Eye (tissue), 1 donor: ENCODE results near the gene NTNG2.
"Not testable (repeated sequence)": the region's sequence is repeated elsewhere in the genome, so short reads cannot be mapped to it uniquely, and the experiment has no call there.

Experiments
- DNase-seq: peaks from one replicate; pipeline ENCODE4 v3.0.0-alpha.2; 2015

The NTNG2 gene

GRCh38 chr9:132268725-132269352 is 107.0 kb downstream of the NTNG2 start:
- peak; percentile 92 for DNase-seq

DNA sequence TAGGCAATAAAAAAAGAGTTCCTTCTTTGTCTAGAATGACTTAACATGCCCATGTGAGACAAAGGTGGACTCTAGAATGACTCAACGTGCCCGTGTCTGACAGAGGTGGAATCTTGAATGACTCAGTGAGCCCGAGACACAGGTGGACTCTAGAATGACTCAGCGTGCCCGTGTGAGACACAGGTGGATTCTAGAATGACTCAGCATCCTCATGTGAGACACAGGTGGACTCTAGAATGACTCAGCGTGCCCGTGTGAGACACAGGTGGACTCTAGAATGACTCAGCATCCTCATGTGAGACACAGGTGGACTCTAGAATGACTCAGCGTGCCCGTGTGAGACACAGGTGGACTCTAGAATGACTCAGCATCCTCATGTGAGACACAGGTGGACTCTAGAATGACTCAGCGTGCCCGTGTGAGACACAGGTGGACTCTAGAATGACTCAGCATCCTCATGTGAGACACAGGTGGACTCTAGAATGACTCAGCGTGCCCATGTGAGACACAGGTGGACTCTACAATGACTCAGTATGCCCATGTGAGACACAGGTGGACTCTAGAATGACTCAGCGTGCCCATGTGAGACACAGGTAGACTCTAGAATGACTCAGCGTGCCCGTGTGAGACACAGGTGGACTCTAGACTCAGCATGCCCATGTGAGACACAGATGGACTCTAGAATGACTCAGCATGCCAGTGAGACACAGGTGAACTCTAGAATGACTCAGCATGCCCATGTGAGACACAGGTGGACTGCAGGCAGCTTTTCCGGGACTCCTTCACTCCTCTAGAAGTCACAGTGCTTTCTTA is 108.1 kb downstream of the NTNG2 start:
- DNase-seq: not testable (repeated sequence)

DNA sequence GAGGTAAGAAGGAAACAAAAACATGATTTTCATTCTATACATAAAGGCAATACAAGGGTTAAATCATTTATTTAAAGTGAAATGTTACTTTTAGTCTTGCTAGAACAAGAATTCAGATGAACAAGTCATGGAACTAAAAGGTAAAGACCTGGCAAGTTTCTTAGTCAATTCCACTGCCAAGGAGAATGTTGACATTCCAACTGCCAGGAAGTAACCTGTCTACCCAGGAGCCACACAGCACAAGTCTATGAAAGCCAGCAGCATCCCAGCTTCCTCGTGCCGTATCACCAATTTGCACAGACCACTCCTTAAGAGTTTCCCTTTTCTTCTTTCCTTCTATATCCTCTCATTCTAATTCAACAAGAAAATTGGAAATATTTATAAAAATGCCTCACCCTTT is 113.0 kb downstream of the NTNG2 start:
- DNase-seq: no peak

- DNase-seq: no peak
Measured at GRCh38 chr9:132283165-132283564, 121.3 kb downstream of the NTNG2 start.

DNA sequence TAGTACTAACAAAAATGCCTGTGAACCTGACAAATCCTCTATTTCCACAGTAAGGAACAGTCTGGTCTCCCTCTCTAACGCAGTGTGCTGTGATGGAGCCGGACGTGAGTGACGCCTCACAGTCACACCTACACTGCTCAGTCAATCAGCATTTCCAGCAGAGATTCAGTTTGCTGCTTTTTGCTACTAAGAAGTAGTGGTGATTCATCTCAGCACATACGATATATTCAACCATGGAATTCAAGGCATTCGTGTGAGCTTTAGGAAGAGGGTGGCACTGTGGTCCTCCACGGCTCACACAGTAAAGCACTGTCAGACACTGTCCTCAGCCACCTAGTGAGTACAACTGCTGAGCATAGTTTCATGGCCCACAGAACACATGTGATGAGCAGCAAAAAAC is 122.0 kb downstream of the NTNG2 start:
- no peak for DNase-seq

DNA sequence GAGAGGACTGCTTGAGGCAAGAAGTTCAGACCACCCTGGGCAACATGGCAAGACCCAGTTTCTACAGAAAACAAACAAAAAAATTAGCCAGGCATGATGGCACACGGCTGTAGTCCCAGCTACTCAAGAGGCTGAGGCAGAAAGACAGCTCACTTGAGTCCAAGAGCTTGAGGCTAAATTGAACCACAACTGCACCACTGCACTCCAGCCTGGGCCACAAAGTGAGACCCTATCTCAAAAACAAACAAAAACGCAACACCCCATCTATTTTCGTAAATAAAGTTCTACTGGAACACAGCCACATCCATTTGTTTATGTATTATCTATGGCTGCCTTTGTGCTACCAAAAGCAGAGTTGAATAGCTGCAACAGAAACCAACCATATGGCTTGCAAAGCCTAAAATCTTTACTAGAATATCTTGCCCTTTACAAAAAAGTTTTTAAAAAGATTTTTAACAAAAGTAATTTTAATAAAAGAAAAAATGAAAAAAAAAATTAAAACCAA is 125.5 kb downstream of the NTNG2 start:
- no peak for DNase-seq

- no peak for DNase-seq
Measured at GRCh38 chr9:132288361-132288760, 126.5 kb downstream of the NTNG2 start.

DNA sequence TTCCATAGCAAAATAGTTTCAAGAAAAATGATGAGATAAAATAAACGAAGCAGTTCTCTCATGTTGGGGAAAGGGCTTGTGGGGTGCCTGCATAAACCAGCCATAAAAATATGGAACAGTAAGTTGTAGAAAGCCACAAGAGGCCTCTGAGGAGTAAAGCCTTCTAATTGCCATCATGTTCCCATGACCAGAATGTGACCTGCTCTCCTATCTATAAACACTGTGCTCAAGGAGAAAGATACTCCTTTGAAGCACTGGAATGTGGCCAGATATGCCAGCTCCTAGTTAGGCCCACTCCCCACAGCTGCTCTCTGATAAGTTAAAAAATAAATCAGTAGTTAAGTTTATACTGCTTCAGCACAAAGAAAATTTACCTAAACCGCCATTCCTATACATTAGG is 127.1 kb downstream of the NTNG2 start:
- peak; percentile 39 for DNase-seq

DNA sequence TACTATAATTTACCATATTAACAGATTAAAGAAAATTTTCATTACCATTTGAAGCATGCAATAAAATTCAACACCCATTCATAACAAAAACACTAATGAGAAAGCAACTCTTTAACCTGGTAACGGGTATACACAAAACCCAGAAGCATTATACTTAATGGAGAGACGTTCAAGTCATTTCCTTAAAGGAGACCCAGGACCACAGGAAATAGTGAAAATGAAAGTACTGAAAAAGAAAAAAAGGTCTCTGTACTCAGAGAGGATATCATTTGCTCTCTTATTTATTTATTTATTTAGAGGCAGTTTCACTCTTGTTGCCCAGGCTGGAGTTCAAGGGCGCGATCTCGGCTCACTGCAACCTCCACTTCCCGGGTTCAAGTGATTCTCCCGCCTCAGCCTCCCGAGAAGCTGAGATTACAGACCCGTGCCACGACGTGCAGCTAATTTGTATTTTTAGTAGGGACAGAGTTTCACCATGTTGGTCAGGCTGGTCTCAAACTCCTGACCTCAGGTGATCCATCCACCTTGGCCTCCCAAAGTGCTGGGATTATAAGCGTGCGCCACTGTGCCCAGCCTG is 131.4 kb downstream of the NTNG2 start:
- DNase-seq: no peak
